OCI-LY3 (cell line): ENCODE measurements around the gene MIAT.

Source experiments
- CTCF ChIP-seq: fragments of 200-600, 300-600 bp; sonication (generic); IDR thresholded peaks from 2 replicates; pipeline ENCODE4 v1.5.1; 2014; ENCODE audit warnings: antibody characterized with exemption, low read length, low read depth
- EZH2phosphoT487 ChIP-seq: fragments of 200-600 bp; shearing (Covaris generic); IDR thresholded peaks from 2 replicates; pipeline ENCODE4 v1.6.1; 2018; ENCODE audit warnings: antibody characterized with exemption, mixed run types, low read depth

- TF ChIP-seq CTCF (no peak), EZH2phosphoT487 (no peak)
Measured at GRCh38 chr22:26621663-26622062, 35.7 kb upstream of the MIAT start, which contains the start of gene CRYBA4.
